ENCODE data around the gene FNDC3B.

- TF ChIP-seq CTCF (IDR thresholded peaks at IDR 0.05; ENCODE audit: control extremely low read depth in 1 of 3, insufficient read depth in 1 of 3, low read depth in 1 of 3, low read length in 3 of 3): no peak
- no peak for TF ChIP-seq POLR2AphosphoS5 (IDR thresholded peaks at IDR 0.05; ENCODE audit: low read depth, low read length)
- no peak for TF ChIP-seq CEBPB (IDR thresholded peaks at IDR 0.05; ENCODE audit: low read depth, low read length)
- no peak for TF ChIP-seq TBP (IDR thresholded peaks at IDR 0.05; ENCODE audit: low read depth, low read length)
Measured at GRCh38 chr3:172161959-172162358, 122.6 kb downstream of the FNDC3B start.
